Esophagus muscularis mucosa (tissue), 3 donors: Measurements from ENCODE around the gene FKBP14.

Experiments
- CTCF ChIP-seq, 3 experiments: fragments of 200-600 bp in 2 of 3; fragments of 450-650 bp in 1 of 3; sonication (generic) in 2 of 3; IDR thresholded peaks; one replicate each; pipeline ENCODE4 v1.5.1; 2017 to 2019; ENCODE audit warnings: antibody characterized with exemption in 3 of 3, mild to moderate bottlenecking in 2 of 3, moderate library complexity in 1 of 3
- POLR2A ChIP-seq: fragments of 450-650 bp; IDR thresholded peaks from one replicate; pipeline ENCODE4 v1.6.1; 2017; ENCODE audit warnings: antibody characterized with exemption, moderate library complexity, mild to moderate bottlenecking, low read depth

GRCh38 chr7:29990931-29991330 lies 35.6 kb downstream of the FKBP14 start:
- TF ChIP-seq CTCF (IDR thresholded peaks at IDR 0.05) (no peak), POLR2A (no peak)
